Mammary epithelial cell (primary cell): Measurements from ENCODE around the gene TNNT3.
"Not testable (repeated sequence)": the region's sequence is repeated elsewhere in the genome, so short reads cannot be mapped to it uniquely, and the experiment has no call there.

Experiments
- CTCF ChIP-seq, 2 donors: IDR thresholded peaks in 1 of 2; conservative IDR thresholded peaks in 1 of 2; 2 replicates each; pipeline ENCODE4 v1.5.1; 2011 to 2012; ENCODE audit warnings: inconsistent platforms in 2 of 2, low read length in 2 of 2, mild to moderate bottlenecking in 2 of 2, control low read depth in 1 of 2, low read depth in 1 of 2; ENCODE audit not compliant: insufficient read depth in 1 of 2; ENCODE audit errors: extremely low read depth in 1 of 2
- EZH2 ChIP-seq: IDR thresholded peaks from 2 replicates; pipeline ENCODE4 v1.6.1; 2012; ENCODE audit warnings: low read length, inconsistent platforms, borderline replicate concordance

- not testable (repeated sequence) for TF ChIP-seq CTCF (conservative IDR thresholded peaks at IDR 0.05 in 1 of 2, IDR thresholded peaks at IDR 0.05 in 1 of 2; ENCODE audit: extremely low read depth in 1 of 2, insufficient read depth in 1 of 2, low read depth in 1 of 2, low read length in 2 of 2); EZH2
Observed at GRCh38 chr11:1874441-1875092, 44.9 kb upstream of the TNNT3 start.
